ENCODE data around the gene BCL2L12.

- TF ChIP-seq POLR2A (IDR thresholded peaks at IDR 0.05; ENCODE audit: low read depth, low read length) (no peak), FOS (IDR thresholded peaks at IDR 0.05; ENCODE audit: borderline replicate concordance, insufficient read depth, low read length) (no peak), CTCF (IDR thresholded peaks at IDR 0.05; ENCODE audit: extremely low read depth in 1 of 2, insufficient read depth in 1 of 2, low read depth in 1 of 2, low read length in 2 of 2) (no peak), MYC (IDR thresholded peaks at IDR 0.05; ENCODE audit: low read depth, low read length) (no peak), EZH2 (IDR thresholded peaks at IDR 0.05; ENCODE audit: borderline replicate concordance, low read depth, low read length, severe bottlenecking) (no peak)
Observed at GRCh38 chr19:49696115-49696514, 30.4 kb downstream of the BCL2L12 start.

All from endothelial cell of umbilical vein (primary cell).